Measurements from ENCODE around the gene ANKRD66.

Gene ANKRD66

DNA sequence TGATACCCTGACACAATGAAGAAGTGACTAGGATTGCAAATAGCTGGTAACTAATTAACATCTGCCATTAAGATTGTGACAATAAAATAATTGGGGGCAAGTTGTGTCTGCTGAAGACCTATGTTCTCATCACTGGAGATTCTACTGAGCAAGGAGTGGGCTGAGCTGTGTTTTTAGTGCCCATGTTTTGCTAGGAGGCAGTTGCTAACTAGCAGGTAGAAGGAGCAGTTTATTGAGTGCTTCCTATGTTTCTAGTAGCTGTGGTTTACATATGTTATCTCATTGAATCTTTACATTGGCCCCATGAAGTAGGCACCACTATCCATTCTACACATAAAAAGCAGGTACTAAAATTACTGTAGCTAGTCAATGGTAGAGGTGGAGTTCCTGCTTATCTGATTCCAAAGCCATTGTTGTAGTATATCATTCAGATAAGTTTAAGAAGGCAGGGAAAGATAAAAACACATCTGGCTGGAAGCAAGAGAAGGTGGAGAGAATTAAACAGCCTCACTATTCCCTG, 43.7 kb downstream of the ANKRD66 start:
- H3K4me2 ChIP-seq (ENCODE audit: low read depth, low read length, poor library complexity, severe bottlenecking) = no peak overlapping the region
- no peaks in the 10 kb centered on the region for H3K27me3 ChIP-seq (ENCODE audit: insufficient read depth, low read length, poor library complexity, severe bottlenecking)
- H3K9me2 ChIP-seq (replicated peaks; ENCODE audit: low read depth, low read length) = no peaks in the 10 kb centered on the region
- TF ChIP-seq, protein P1, sequence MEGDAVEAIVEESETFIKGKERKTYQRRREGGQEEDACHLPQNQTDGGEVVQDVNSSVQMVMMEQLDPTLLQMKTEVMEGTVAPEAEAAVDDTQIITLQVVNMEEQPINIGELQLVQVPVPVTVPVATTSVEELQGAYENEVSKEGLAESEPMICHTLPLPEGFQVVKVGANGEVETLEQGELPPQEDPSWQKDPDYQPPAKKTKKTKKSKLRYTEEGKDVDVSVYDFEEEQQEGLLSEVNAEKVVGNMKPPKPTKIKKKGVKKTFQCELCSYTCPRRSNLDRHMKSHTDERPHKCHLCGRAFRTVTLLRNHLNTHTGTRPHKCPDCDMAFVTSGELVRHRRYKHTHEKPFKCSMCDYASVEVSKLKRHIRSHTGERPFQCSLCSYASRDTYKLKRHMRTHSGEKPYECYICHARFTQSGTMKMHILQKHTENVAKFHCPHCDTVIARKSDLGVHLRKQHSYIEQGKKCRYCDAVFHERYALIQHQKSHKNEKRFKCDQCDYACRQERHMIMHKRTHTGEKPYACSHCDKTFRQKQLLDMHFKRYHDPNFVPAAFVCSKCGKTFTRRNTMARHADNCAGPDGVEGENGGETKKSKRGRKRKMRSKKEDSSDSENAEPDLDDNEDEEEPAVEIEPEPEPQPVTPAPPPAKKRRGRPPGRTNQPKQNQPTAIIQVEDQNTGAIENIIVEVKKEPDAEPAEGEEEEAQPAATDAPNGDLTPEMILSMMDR (conservative IDR thresholded peaks at IDR 0.05; ENCODE audit: low read length) = no peak
- no peak for TF ChIP-seq EZH2phosphoT487 (IDR thresholded peaks at IDR 0.05; ENCODE audit: borderline replicate concordance)
- no peaks in the 10 kb centered on the region for H4K20me1 ChIP-seq (ENCODE audit: insufficient read depth, low read length, poor library complexity, severe bottlenecking)
- no peaks in the 10 kb centered on the region for H3K79me2 ChIP-seq (ENCODE audit: insufficient read depth, low read length)
- no peaks in the 10 kb centered on the region for H3K36me3 ChIP-seq (ENCODE audit: insufficient read depth, low read length)
- H3K4me3 ChIP-seq (ENCODE audit: low read length, poor library complexity, severe bottlenecking) = no peak overlapping the region
- no peaks in the 10 kb centered on the region for H3K4me1 ChIP-seq (ENCODE audit: insufficient read depth, low read length, poor library complexity, severe bottlenecking)
- no peak overlapping the region for H3K9ac ChIP-seq (ENCODE audit: low read depth, low read length, poor library complexity, severe bottlenecking)
- no peaks in the 10 kb centered on the region for H3F3A ChIP-seq (ENCODE audit: low read depth)
- H3K9me3 ChIP-seq (ENCODE audit: insufficient read depth, low read depth, low read length) = no peaks in the 10 kb centered on the region
- H2AFZ ChIP-seq (ENCODE audit: low read length) = no peak overlapping the region

DNA sequence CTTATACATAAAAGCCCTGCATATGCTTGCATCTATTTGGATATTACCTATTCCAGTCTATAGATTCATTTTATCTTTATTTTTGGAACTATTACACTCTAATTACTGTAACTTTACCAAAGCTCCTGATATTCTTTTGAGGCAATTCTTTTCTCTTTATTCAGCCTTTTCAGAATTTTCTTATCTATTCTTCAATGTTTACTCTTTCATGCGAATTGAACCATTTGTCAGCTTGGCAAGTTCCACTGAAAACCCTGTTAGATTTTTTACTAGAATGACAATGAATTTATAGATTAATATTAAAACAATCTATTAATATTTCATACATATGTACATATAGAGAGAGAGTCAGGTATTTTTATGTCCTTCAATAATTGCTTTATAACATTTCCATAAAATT, 45.9 kb downstream of the ANKRD66 start:
- Histone ChIP-seq H3K9ac (ENCODE audit: low read depth, low read length, poor library complexity, severe bottlenecking) (no peak overlapping the region), H3F3A (ENCODE audit: low read depth) (no peaks in the 10 kb centered on the region), H4K20me1 (ENCODE audit: insufficient read depth, low read length, poor library complexity, severe bottlenecking) (no peaks in the 10 kb centered on the region), H3K9me2 (replicated peaks; ENCODE audit: low read depth, low read length) (no peaks in the 10 kb centered on the region), H3K4me1 (ENCODE audit: insufficient read depth, low read length, poor library complexity, severe bottlenecking) (no peaks in the 10 kb centered on the region), H3K4me3 (ENCODE audit: low read length, poor library complexity, severe bottlenecking) (no peak overlapping the region), H3K36me3 (ENCODE audit: insufficient read depth, low read length) (no peaks in the 10 kb centered on the region), H3K9me3 (ENCODE audit: insufficient read depth, low read depth, low read length) (no peaks in the 10 kb centered on the region), H2AFZ (ENCODE audit: low read length) (no peak overlapping the region), H3K27me3 (ENCODE audit: insufficient read depth, low read length, poor library complexity, severe bottlenecking) (no peaks in the 10 kb centered on the region), H3K79me2 (ENCODE audit: insufficient read depth, low read length) (no peaks in the 10 kb centered on the region), H3K4me2 (ENCODE audit: low read depth, low read length, poor library complexity, severe bottlenecking) (no peak overlapping the region)
- TF ChIP-seq EZH2phosphoT487 (IDR thresholded peaks at IDR 0.05; ENCODE audit: borderline replicate concordance) = no peak
- TF ChIP-seq, protein P1 (conservative IDR thresholded peaks at IDR 0.05; ENCODE audit: low read length) = no peak

DNA sequence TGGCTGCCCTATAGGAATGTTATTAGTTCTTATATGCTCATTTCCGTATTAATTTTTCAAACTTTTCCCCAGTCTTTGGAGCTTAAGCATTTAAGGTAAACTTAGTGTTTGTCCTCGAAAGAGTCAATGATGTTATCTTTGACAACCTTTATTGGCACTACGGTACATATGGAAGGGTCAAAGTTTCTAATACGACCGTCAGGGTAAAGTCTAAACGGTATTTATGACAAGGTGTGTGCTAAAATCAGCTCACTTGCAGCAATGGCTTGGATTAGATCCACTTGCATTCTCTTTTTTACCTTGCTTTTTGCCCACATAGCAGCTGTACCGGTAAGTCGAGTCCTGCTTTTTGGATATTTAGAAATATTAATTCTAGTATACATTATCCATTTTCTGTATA, 46.4 kb downstream of the ANKRD66 start, which contains the start of gene MEP1A:
MEP1A (plus strand) TSS at position 252 of the 400 bp plus-strand sequence; CDS start at position 262, 10 bp downstream.
- no peaks in the 10 kb centered on the region for H3F3A ChIP-seq (ENCODE audit: low read depth)
- H3K9me2 ChIP-seq (replicated peaks; ENCODE audit: low read depth, low read length) = no peaks in the 10 kb centered on the region
- no peak within 1 kb of the TSS for H2AFZ ChIP-seq (ENCODE audit: low read length)
- H3K79me2 ChIP-seq (ENCODE audit: insufficient read depth, low read length) = no peaks in the 10 kb centered on the region
- no peaks in the 10 kb centered on the region for H3K9me3 ChIP-seq (ENCODE audit: insufficient read depth, low read depth, low read length)
- H3K36me3 ChIP-seq (ENCODE audit: insufficient read depth, low read length) = no peaks in the 10 kb centered on the region
- H4K20me1 ChIP-seq (ENCODE audit: insufficient read depth, low read length, poor library complexity, severe bottlenecking) = no peaks in the 10 kb centered on the region
- H3K4me1 ChIP-seq (ENCODE audit: insufficient read depth, low read length, poor library complexity, severe bottlenecking) = no peaks in the 10 kb centered on the region
- TF ChIP-seq, protein P1 (conservative IDR thresholded peaks at IDR 0.05; ENCODE audit: low read length) = no peak
- TF ChIP-seq EZH2phosphoT487 (IDR thresholded peaks at IDR 0.05; ENCODE audit: borderline replicate concordance) = no peak
- H3K9ac ChIP-seq (ENCODE audit: low read depth, low read length, poor library complexity, severe bottlenecking) = no peak within 1 kb of the TSS
- H3K4me2 ChIP-seq (ENCODE audit: low read depth, low read length, poor library complexity, severe bottlenecking) = no peak within 1 kb of the TSS
- H3K4me3 ChIP-seq (ENCODE audit: low read length, poor library complexity, severe bottlenecking) = no peak within 1 kb of the TSS
- H3K27me3 ChIP-seq (ENCODE audit: insufficient read depth, low read length, poor library complexity, severe bottlenecking) = no peaks in the 10 kb centered on the region
